NCI-H526 (cell line): Measurements from ENCODE around the gene STRADA.

ENCODE experiments used
- DNase-seq, 2 experiments: peaks; one replicate each; lab custom pipeline; 2025; lab: John Stamatoyannopoulos, UW

The STRADA gene

DNA sequence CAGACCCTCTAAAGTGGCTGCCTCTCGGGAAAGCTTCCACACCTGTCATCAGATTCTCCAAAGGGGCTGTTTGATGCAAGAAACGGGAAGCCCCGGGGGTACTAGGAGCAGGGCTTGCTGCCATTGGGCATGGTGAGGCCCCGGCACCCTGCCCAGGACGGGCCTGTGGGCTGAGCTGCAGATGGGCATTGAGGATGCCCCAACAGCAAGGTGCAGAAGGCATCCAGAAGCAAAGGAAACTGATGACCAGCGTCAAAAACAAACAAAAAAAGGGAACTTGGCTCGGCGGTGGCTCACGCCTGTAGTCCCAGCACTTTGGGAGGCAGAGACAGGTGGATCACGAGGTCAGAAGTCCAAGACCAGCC is 40.2 kb downstream of the STRADA start:
- DNase-seq = no peak

- peak in 1 of 2 experiments; percentile 80 for DNase-seq
Observed at GRCh38 chr17:63700528-63701455, 40.8 kb downstream of the STRADA start.

DNA sequence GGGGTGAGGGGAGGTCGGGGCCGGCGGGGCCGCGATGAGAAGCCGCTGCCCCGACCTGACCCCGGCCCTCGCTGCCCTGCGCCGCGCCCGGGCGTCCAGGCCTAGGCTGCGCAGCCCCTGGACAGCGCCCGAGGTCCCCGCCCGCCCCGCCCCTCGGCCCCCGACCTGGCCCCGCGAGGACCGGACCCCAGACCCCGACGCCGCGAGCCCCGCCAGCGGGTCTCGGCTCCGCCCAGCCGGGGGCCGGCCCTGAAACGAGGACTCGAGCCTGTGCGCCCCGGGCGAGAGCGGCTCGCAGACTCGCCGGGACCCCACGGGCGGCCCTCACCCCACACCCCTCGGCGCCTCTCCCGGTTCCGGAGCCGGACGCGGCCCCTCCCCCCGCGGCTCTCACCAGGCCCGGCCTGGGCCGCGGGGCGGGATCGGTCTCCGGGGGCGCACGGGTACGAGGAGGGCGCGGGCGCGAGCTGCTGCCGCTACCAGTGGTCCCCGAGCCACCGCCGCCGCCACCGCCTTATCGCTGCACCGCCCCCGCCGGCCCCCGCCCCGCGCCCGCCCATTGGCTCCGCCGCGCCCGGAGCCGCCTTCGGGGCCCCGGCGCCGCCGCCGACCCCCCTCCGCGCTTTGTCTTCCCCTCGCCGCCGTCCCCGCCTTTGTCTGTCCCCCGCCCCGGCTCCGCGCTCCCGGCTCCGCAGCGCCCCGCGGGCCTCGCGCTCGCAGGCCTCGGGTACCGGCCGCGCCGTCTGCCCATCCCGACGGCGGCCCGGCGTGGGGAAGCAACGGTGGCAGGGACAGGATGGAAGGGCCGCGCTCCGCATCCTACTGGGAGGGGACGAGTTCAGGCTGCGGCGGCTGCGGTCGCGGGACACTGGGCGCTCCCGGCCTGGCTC is 41.7 kb downstream of the STRADA start, which contains the start of gene LIMD2:
TSS of gene LIMD2 (minus strand) at position 488 of the 890 bp plus-strand sequence. CDS start 827 bp downstream, outside the sequence.
- peak in 1 of 2 experiments; percentile 88 for DNase-seq

DNA sequence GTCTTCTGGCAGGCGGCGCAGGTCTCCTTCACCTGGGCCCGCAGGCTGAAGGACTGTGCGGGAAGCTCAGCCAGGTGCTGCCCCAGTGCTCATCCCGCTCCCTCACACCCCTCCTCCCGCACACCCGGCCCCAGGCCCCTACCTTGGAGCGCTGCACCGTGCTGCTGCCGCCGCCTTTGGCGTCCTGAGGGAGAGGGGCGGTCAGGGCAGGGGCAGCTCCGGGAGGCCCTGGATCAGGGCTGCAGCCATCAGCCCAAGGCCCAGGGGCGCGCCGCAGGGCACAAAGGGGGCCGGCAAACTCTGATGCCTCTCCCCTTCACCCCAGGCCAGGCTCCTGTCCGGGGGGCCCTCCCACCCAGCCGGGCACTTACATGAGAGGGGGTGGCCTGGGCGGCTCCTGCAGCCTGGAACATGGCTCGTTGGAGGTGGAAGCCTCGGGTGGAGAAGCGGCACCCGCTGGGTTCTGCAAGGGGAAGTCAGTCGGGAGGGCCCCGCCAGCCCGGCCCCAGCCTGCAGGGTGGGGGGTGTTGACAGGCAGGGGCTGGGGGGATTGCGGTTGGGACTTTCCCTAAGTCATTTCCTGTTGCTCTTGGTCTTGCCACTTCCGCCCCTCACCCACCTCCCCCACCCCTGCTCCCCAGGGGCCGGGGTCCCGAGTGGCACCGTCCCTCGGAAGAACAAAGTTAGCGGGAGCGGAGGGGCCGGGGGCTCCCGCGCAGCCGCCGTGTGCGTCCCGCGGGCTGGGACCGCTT is 42.5 kb downstream of the STRADA start:
- peak; percentile 24 to 76 for DNase-seq

- DNase-seq = no peak
Observed at GRCh38 chr17:63698381-63698885, 43.2 kb downstream of the STRADA start.

DNA sequence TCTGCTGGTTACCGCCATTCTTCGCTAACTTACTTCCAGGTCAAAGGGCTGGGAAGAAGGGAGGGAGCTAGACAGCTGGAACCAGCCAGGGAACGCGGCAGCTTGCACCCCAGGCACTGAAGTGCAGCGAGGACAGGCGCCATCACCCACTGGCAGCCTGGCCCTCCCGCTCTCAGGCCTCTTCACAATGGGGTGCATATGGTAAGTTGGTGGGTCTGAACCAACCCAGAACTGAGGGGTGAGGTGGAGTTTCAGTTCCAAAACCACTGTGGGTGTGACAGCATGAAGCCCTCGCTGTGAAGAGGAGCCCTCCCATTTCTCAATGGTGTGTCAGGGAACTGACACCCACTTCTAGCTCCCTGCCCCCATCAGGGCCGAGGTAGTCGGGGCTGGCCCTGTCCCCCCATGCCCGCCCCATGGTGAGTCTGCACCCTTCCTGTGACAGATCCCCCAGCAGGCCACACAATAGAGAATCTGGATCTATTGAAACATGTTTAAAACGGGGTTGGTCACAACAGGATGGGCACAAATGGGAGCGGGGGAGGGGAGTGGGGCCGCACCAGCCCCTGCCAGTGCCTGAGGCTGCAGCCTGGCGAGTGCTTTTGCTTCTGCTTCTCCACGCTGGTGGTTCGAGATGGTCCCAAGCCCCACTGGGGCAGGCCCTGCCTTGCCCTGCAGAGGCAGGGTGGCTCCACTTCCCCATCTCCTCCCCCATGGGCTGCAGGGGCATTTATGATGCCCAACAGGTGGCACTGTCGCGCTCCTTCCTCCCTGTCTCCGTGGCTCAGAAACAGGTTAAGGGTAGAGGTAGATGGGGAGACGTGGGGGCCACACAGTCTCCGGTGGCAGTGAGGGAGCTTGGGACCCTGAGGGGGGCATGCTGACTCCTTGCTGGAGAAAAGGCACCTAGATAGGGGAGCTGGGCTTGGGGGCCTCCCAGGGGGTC is 44.0 kb downstream of the STRADA start:
- DNase-seq = peak in 1 of 2 experiments; percentile 71

GRCh38 chr17:63696381-63696961 is 45.1 kb downstream of the STRADA start:
- peak; percentile 8 to 47 for DNase-seq

- no peak for DNase-seq
Observed at GRCh38 chr17:63695889-63696288, 45.7 kb downstream of the STRADA start.

GRCh38 chr17:63694950-63695773 is 46.4 kb downstream of the STRADA start:
- no peak for DNase-seq

- no peak for DNase-seq
Observed at GRCh38 chr17:63694229-63694949, 47.2 kb downstream of the STRADA start.

GRCh38 chr17:63693411-63694113 is 48.0 kb downstream of the STRADA start:
- no peak for DNase-seq

DNA sequence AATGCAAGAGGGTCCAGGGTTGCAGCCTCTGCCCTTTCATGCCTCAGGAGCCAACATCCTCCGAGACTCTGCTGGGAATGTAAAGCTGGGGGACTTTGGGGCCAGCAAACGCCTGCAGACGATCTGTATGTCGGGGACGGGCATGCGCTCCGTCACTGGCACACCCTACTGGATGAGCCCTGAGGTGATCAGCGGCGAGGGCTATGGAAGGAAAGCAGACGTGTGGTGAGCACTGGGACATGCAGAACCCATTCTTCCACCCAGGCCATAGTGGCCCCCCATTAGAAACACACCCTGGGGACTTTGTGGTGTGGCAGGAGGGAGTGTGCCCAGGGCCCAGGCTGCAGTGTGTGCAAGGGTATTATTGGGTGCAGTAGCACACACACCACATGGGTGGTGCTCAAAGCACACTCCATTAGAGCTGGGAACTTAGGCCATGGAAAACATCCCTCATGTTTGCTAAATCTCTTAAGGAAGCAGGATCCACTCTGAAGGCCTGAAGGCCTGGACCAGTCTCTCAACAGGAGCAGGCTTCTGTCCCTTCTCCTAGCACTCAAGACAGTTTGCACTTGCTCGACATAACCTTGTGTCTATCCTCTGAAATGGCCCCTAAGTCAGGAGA is 49.3 kb downstream of the STRADA start:
- DNase-seq = peak in 1 of 2 experiments; percentile 21

DNA sequence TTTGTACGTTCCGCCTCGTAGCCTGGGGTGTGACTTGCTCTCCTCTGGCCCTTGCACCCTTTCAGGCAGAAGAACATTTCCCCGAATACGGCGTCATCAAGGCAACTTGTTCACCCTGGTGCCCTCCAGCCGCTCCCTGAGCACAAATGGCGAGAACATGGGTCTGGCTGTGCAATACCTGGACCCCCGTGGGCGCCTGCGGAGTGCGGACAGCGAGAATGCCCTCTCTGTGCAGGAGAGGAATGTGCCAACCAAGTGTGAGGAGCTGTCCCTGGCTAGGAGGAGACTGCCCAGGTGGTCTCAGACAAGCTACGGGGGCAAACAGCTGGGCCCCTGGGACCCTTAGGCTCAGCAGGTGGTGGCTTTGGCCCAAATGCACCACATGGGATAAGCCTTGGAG is 52.1 kb downstream of the STRADA start:
- no peak for DNase-seq

DNA sequence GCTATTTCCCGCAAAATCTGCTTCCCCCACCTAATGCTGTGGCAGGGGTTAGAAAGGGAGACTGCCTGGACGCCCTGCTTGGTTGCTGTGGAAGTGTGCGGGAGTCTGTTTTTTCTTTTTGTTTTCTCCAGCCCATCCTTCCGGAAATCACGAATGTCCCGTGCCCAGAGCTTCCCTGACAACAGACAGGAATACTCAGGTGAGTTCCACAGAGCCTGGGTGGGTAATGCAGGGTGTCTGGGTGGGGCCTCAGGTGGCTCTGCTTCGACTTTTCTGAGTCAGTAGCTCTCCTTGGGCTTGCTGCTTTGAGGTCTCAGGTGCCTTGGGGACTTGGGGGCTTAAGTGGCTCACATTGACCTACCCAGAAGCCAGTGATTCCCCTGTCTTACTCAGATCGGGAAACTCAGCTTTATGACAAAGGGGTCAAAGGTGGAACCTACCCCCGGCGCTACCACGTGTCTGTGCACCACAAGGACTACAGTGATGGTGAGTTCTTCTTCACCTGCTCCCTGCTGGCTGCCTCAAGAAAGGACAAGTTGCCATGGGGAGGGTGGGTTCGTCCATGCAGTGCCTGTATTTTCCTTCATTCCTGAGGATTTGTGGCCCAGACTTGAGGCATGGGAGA is 53.1 kb downstream of the STRADA start:
- DNase-seq = no peak

GRCh38 chr17:63686138-63686685 is 55.4 kb downstream of the STRADA start:
- no peak for DNase-seq

GRCh38 chr17:63685578-63685977 is 56.0 kb downstream of the STRADA start:
- no peak for DNase-seq

DNA sequence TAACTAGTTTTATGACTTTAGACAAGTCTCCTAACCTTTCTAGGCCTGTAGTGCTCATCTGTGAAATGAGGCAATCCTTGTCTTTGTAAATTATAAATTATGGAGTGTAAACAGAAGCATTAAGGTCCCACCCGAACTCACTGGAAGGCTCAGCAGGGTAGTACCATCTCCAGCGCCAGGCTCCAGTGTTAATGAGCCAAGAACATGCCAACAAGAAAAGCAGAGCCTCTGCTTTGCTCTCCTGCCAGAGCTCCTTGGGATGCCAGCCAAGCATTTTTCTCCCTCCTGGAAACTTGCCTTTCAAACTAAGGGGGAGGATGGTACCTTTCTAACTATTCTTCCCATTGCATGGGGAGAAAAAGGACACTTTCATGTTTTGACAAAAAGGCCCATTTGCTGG is 56.6 kb downstream of the STRADA start:
- no peak for DNase-seq
